Muscle of back (tissue), 11 donors: ENCODE results near the gene PLCL2. TPM values are rescaled to one million over a fixed set of nuclear protein-coding genes. Genes with fewer than 3 reads are reported as not detected.

Source experiments
- DNase-seq, 3 donors: peaks; one replicate each; pipeline versions ENCODE4 v3.0.0 to v3.0.0-alpha.2; 2013
- polyA plus RNA-seq, 10 donors: library from polyadenylated mRNA; unstranded; fragments of 120-200 nt; gene quantifications; one replicate each; pipeline ENCODE4 v1.2.1, GENCODE V29; 2013; ENCODE audit not compliant: insufficient read length in 10 of 10

PLCL2 gene
- polyA plus RNA-seq, 10 donors: 7.7 to 18.1 (median 11.4) TPM

DNA sequence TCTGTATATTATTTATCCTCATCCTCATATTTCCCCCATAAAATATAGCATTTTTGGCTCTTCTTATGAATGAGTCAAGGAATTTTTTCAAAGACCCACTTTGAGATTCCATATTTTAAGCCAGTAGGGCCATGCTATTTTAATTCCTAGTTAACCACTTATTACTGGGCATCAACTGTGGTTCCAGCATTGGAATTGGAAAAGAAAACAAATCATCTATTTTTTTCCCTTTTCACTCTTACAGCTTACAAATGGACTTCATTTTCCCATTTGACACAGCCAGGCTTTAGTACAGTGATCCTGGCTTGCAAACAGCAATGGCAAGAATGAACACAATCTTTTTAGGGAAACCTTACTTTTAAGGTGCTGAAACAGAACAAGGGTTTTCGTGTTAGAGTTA, 19.4 kb upstream of the PLCL2 start:
- DNase-seq: no peak

DNA sequence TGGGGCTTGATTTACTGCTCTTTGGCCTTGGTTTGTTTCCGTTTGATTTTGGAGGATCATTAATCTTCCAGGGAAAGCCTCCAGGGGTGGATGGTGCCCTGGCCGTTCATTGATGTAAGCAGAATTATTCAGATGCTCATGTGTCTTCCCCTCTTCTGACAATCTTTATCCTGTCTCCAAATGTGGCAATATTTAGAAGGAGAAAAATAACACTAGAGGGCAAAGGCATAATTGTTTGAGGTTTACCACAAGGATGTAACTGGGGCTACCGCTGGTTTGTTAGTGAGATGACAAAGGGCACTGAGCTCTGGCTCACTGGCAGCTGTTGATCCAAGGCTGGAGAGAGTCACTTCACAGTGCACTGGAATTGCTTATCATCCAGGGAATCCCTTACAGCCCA, 18.2 kb upstream of the PLCL2 start:
- no peak for DNase-seq

DNA sequence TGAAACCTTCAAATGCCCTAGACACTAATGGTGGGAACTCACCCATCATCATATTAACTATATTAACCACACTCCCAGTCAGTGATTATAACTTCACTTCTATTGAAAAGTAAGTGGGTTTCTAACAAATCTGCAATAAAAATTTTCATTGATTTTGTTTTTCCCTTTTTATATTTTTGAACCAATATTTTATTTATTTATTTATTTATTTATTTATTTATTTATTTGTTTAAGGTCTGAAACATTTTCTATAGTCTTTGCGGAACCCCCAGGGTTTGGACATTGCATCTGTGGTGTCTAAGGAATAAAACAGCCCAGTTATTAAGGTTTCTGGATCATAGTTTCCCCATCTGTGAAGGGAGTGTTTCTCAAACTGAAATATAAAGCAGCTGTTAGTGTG, 16.2 kb upstream of the PLCL2 start:
- no peak for DNase-seq

DNA sequence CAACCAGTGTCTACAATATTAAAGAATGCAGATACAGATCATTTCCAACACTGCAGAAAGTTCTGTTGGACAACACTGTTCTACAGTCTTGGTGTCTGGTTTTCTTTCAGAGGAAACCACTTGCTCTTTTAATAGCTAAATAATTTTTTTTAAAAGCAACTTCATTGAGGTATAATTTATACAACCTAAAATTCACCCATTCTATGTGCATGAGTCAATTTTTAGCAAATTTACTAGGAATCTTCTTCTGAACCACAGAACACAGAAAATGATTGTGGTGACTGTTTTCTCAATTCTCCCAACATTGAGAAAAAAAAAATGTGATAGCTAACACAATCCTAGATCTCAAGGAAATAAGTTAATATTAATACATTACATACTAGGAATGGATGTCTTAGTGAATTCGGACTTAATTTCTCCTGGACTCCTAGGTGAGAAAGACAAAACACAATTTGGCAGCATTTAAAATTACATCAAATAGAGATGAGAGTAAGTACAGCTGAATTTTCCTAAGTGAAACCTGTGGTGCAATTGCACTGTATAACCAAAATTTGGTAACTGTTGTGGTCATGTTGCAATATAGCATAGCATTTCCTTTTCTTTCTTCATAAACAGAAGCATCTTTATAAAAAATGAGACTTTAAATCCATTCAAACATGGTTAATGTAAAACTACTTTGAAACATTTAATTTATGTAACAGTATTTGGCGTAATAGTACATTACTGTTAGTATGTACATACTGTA, 15.3 kb upstream of the PLCL2 start:
- no peak for DNase-seq

DNA sequence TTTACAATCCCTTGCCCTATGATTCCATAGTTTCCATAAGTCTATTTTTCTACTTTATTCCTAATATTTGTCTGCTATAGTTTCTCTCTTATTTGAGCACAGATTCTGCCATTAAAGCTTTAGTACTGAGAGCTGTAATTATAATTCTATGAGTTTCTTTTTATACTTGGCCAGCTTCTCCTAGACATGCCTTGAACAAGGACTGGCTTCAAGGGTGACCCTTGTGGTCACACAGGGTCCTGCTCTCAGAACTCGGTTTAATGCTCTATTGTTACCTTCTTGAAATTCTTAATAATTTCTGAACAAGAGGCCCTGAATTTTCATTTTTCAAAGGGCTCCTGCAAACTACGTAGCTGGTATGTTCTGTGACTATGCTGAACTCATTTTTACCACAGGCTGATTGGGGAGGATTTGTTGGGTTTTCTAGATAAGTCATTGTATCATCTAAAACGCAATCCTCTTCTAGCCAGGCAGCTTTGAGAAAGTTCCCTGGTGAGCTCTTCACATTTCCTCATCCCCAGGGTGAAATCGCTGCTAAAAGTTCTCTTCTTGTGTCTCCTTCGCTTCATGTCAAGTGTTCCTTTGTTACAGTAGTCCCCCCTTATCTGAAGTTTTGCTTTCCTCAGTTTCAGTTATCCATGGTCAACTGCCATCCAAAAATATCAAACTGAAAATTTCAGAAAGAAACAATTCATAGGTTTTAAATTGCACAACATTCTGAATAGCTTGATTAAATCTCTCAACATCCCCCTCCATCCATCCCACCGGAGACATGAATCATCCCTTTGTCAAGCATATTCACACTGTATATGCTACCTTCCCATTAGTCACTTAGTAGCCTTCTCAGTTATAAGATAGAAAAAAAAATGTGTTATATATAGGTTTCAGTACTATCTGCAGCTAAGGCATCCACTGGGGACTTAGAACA, 12.6 kb upstream of the PLCL2 start:
- DNase-seq: no peak

GRCh38 chr3:16873872-16874271, 10.9 kb upstream of the PLCL2 start:
- no peak for DNase-seq

DNA sequence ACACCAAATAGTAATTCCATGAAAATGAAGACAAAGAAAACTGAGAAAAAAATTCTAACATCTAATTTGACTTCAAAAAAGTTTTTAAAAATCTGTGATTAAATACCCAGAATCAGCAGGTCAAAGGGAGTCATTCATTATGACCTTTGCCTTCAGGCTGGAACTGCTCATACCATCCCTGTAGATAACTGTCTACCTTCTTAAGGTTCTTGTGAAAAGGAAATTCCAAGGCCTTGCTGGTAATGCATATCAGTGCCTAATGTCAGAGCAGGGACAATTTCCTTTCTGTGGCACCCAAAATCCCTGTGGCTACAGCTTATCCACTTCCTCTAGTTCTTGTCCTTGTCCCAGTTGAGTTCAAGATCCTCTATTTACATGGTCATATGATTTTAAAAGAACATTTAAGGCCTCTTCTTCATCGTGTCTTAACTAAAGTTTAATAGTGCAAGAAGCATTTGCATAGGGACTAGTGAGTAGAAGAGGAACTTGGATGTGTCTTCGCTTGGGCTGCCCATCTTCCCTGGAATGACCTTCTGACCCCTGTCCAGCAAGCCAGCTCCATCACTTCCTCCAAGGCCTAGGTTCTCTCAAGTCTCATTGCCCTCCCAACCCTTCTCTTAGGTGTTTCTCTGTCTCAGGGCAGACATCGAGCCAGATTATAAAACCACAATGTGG, 8.7 kb upstream of the PLCL2 start:
- no peak for DNase-seq

DNA sequence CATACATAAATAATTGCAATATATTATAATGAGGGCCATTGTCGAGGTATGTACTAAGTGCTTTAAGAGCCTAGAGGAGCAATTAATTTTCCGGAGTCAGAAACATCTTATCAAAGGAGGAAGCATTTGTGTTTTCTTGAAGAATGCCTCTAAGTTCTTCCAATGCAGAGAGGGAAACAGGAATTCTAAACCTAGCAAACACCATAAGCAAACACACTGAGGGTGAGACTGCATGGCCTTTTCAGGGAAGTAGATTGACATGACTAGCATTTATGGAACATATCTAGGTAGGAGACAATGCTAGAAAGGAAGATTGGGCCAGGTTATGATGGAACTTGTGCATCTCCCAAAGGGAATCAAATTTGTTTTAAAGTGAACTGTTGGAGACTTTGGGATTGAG, 7.2 kb upstream of the PLCL2 start:
- no peak for DNase-seq

GRCh38 chr3:16877911-16878310, 6.8 kb upstream of the PLCL2 start:
- no peak for DNase-seq

DNA sequence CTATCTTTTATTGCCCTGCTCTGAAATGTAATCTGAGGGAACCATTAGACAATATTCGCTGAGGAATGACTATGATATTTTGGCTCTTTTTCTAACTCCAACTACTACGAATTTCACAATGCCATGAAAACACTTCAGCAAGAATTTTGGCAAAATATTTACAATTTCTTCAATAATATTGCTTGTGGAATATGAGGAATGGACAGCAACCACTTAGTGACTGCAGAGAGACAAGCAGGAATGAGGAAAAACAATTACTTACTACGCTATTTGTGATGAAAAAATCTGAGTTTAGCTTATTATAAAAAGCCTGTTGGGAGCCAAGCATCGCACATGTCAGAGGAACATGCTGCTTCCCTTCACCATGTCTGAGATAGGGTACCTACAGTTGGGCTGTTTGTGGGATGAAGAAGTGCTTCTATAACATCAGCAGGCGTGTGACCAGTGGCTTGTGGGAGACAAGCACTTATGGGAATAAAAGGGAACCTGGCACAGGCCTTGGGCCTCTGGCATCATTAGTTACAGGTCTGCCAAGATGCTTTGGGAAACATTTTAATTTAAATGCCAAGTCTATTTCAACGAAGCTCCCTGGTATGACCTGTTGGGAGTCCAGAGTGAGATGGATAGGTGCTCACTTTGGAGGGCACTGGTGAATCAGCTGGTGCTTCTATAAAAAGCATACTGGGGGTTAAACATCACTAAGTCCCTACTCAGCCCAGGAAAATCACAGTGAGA, 2.7 kb upstream of the PLCL2 start:
- no peak for DNase-seq

DNA sequence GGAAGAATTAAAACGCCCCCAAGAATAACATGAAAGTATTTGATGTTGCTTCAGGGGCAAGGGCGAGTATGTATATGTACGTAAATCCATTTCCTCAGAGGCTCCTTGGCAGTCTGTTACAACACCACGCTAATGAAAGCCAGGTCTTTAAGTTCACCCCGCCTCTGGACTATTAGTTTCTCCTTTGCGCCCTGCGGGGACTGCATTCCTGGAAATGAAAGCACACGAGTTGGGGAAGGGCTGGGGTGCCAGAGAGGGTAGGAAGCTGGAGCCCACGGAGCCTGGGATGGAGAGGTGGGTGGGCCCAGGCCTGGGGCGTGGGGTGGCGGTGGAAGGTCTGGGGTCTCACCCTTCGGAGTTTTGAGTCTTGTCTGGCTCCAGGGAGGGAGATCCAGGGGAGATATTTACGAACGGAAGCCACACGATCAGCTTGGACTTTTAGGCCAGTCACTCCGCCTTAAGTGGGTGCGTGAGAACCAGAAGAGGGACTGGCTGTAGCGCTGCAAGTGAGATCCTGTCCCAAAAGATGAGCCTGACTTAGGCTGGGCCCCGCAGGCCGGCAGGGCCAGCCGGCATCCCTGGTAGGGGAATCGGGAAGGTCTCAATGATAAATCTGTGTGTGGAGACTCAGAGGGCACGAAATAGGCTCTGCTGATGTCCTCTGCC, 1.6 kb upstream of the PLCL2 start:
- DNase-seq: peak in 1 of 3 donors; percentile 44

GRCh38 chr3:16883723-16884083, 1.1 kb upstream of the PLCL2 start:
- peak in 1 of 3 donors; percentile 13 for DNase-seq

DNA sequence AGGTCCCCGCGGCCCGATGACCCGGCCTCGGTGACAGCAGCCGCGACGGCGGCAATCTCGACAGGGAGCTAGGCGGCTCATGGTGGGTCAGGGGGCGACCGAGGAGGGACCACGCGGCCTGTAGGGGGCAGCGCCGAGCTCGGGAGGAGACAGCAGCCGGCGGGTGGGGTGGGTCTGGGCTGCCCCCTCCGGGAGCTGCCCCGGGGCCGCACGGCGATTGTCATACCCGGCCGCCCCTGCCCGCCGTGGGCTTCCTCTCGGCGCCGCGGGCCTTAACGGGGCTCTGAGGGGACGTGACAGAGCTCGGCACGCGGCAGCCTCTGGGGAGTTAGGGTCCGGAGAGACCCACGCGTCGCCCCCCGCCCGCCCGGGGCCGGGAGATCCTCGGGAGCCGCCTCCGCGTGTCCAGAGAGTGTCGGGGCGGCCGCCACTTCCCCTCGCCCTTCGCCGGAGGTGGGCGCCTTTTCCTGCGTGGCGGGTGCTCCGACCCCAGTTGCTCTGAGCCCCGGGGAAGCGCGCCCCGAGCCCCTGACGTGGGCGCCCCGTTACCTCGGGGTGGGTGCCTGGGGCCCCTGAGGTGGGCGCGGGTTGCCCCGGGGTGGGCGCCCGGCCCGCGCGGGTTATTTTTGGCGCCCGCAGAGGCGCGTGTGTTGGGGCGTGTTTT, 539 bp upstream of the PLCL2 start:
- peak in 2 of 3 donors; percentile 72 to 86 for DNase-seq

DNA sequence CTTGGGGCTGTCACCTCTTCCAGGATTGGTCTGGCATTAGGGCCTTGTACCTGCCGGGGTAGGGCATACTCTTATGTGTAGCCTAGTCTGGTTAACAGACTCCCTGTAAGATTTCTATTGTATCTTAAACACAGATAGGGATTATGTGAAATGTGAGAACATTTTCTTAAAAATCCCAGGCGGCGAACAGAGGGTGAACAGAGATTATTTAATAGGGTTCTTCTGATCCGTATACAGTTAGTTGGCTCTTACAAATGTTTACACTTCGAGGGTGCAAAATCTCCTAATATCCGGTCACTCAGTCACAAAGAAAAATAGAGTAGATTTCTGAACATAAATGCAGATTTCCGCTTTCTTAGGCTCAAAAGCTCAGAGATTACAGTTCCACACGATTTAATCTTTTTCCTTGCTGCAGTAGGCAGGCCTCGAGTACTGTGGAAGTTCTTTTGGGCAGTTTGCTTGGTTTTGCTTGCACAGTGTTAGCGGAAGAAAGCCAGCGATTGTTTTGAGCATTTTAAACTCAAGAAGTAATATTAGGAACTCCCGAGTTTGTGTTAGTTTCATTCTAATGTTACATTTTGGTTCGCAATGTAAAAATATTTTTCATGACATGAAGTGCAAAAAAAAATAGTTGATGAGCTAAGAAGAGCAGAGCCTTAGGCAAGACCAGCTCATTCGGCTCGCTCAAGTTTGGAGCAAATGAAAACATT, 993 bp downstream of the PLCL2 start:
- peak in 1 of 3 donors; percentile 42 for DNase-seq

DNA sequence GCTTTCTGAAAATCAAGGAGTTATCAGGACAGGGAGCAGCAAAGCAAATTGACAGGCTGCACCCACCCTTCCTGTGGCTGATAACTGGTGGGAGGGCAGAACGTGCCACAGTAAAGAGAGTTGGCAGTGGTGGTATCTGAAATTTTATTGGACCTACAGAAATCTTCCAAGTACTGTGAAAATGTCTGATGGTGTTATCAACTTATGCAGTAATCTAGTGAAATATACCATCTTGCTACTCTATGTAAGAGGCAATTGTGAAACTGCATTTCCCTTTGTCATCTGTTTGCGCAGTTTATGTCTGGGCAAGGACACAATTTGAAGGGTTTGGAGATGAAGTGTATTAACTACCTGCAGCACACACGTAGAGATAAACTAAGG, 1.5 kb downstream of the PLCL2 start:
- no peak for DNase-seq

DNA sequence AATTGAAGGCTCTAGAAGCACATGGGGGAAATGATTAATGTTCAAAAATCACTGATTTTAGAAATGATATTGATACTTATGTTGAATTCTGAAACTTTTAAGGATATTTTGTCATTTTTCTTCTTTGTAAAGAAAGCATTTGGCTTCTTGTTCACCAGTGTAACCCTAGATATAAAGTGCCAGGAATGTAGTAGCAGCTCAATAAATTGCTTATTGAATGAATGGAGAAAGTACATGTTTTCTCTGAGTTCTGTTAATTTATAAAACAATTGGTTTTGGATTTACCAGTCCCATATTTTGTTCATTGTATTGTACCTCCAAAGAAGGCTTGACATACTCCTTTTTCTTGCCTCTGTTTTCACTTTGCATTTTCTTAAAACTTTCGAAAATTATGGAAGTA, 2.4 kb downstream of the PLCL2 start:
- no peak for DNase-seq

GRCh38 chr3:16888356-16888755, 3.6 kb downstream of the PLCL2 start:
- DNase-seq: no peak

GRCh38 chr3:16888785-16889607, 4.2 kb downstream of the PLCL2 start:
- no peak for DNase-seq
